Measurements from ENCODE around the gene CHRNA4.

- TF ChIP-seq CTCF (IDR thresholded peaks at IDR 0.05) (no peak), POLR2A (IDR thresholded peaks at IDR 0.05) (no peak)
Measured at GRCh38 chr20:63305393-63305792, 55.8 kb downstream of the CHRNA4 start.
